K562 (cell line): ENCODE data around the gene NXN. TPM values are rescaled to one million over a fixed set of nuclear protein-coding genes. Genes with fewer than 3 reads are reported as not detected.

Experiments used
- ATAC-seq: fragments of 200-7000 bp; cut with Tn5 transposase; 3 replicates; pipeline ENCODE4 v1.9.1; 2020; ENCODE audit warnings: moderate library complexity
- BruUV-seq: library from RNA; stranded (reverse); fragments of 400-500 nt; replicated peaks from 2 replicates; lab custom pipeline; 2021; lab: Mats Ljungman, UMichigan
- CTCF ChIA-PET: fragments of 300-600 bp; formaldehyde crosslinking; extraction: SDS; loops from one replicate; lab custom pipeline; 2021; ENCODE audit warnings: low intra/inter-chr PET ratio; lab: Yijun Ruan, JAX
- POLR2A ChIA-PET: fragments of 300-600, 350-650 bp; sonication (Branson Sonifier 250); formaldehyde crosslinking; extraction: SDS; loops from one replicate; lab custom pipeline; 2021; ENCODE audit warnings: antibody characterized with exemption, inconsistent platforms; lab: Yijun Ruan, JAX
- DNase-seq, 4 experiments: peaks; one replicate each; pipeline versions ENCODE4 v3.0.0 to v3.0.0-alpha.2; 2011 to 2018; ENCODE audit warnings: low spot score in 3 of 4, mixed read lengths in 3 of 4; ENCODE audit errors: extremely low read depth in 1 of 4
- FAIRE-seq: peaks from 2 replicates; lab custom pipeline; 2011; peaks lifted over from hg19 to GRCh38; lab: Jason Lieb, UNC
- H2AFZ ChIP-seq: 2 replicates; pipeline ENCODE4 v1.6.0; 2011; ENCODE audit warnings: low read depth, low read length, control low read depth, inconsistent platforms
- H3K27ac ChIP-seq: fragments of 200-600 bp; 3 replicates; pipeline ENCODE4 v1.8.0; 2011; ENCODE audit warnings: low read depth, mild to moderate bottlenecking, control low read depth, inconsistent platforms, low read length, moderate library complexity, mixed read lengths; ENCODE audit errors: extremely low read depth
- H3K27me3 ChIP-seq, 2 experiments: fragments of 300-600 bp in 1 of 2; 2 replicates in 1 of 2; 3 replicates in 1 of 2; pipeline versions ENCODE4 v1.6.0 to v1.8.0; 2011; ENCODE audit warnings: inconsistent platforms in 2 of 2, low read length in 2 of 2, mild to moderate bottlenecking in 1 of 2, mixed read lengths in 1 of 2, moderate library complexity in 1 of 2; ENCODE audit not compliant: control insufficient read depth in 2 of 2, insufficient read depth in 2 of 2
- H3K36me3 ChIP-seq: fragments of 300-600 bp; 3 replicates; pipeline ENCODE4 v1.8.0; 2011; ENCODE audit warnings: mild to moderate bottlenecking, low read length, inconsistent platforms; ENCODE audit not compliant: control insufficient read depth, insufficient read depth
- H3K4me1 ChIP-seq, 2 experiments: fragments of 200-600 bp in 1 of 2; replicated peaks in 1 of 2; 2 replicates in 1 of 2; 3 replicates in 1 of 2; pipeline versions ENCODE4 v1.5.1 to v1.8.0; 2011; ENCODE audit warnings: inconsistent platforms in 2 of 2, low read length in 2 of 2, mild to moderate bottlenecking in 1 of 2, mixed read lengths in 1 of 2, moderate library complexity in 1 of 2; ENCODE audit not compliant: control insufficient read depth in 2 of 2, insufficient read depth in 2 of 2
- H3K4me2 ChIP-seq: 2 replicates; pipeline ENCODE4 v1.6.1; 2011; ENCODE audit warnings: low read length, control low read depth, inconsistent platforms, mixed read lengths; ENCODE audit not compliant: insufficient read depth
- H3K4me3 ChIP-seq: fragments of 200-600 bp; sonication (generic), shearing (Covaris generic); 2 replicates; pipeline ENCODE4 v1.5.1; 2016; ENCODE audit warnings: control low read depth, inconsistent platforms
- H3K79me2 ChIP-seq: fragments of 200-600 bp; 3 replicates; pipeline ENCODE4 v1.8.0; 2011; ENCODE audit warnings: low read length, inconsistent platforms; ENCODE audit not compliant: control insufficient read depth, insufficient read depth
- H3K9ac ChIP-seq, 2 experiments: 2 replicates each; pipeline versions ENCODE4 v1.6.0 to v1.6.1; 2011; ENCODE audit warnings: low read depth in 2 of 2, low read length in 2 of 2, control low read depth in 1 of 2, inconsistent platforms in 1 of 2, mild to moderate bottlenecking in 1 of 2, mixed read lengths in 1 of 2; ENCODE audit not compliant: insufficient read depth in 1 of 2
- H3K9me1 ChIP-seq: one replicate; pipeline ENCODE4 v1.6.0; 2011; ENCODE audit warnings: inconsistent platforms, mild to moderate bottlenecking, low read length, moderate library complexity; ENCODE audit not compliant: control insufficient read depth, insufficient read depth
- H3K9me3 ChIP-seq: replicated peaks from 2 replicates; pipeline ENCODE4 v1.5.1; 2011; ENCODE audit warnings: low read depth, low read length, inconsistent platforms; ENCODE audit not compliant: control insufficient read depth, insufficient read depth
- H4K20me1 ChIP-seq: replicated peaks from 2 replicates; pipeline ENCODE4 v1.6.1; 2011; ENCODE audit warnings: low read length, inconsistent platforms, mixed read lengths; ENCODE audit not compliant: control insufficient read depth, insufficient read depth
- ARHGAP35 ChIP-seq: fragments of 450-650 bp; IDR thresholded peaks from 2 replicates; pipeline ENCODE4 v1.6.1; 2018; ENCODE audit not compliant: partially characterized antibody
- CBFA2T3 ChIP-seq: fragments of 450-650 bp; IDR thresholded peaks from 2 replicates; pipeline ENCODE4 v1.6.1; 2017
- CBX1 ChIP-seq: sonication (generic); IDR thresholded peaks from 2 replicates; pipeline ENCODE4 v1.6.1; 2016; ENCODE audit warnings: antibody characterized with exemption, low read depth, mild to moderate bottlenecking
- ESRRA ChIP-seq: fragments of 450-650 bp; IDR thresholded peaks from 2 replicates; pipeline ENCODE4 v1.6.1; 2014; ENCODE audit warnings: low read depth, mild to moderate bottlenecking, moderate library complexity, borderline replicate concordance
- TARDBP ChIP-seq: fragments of 450-650 bp; IDR thresholded peaks from 2 replicates; pipeline ENCODE4 v1.6.1; 2016
- ZNF282 ChIP-seq: sonication (generic); formaldehyde crosslinking; IDR thresholded peaks from 2 replicates; pipeline ENCODE4 v1.8.1; 2023; ENCODE audit warnings: missing genetic modification reagents
- WGBS: fragments of 100-300 bp; shearing (Covaris generic); methylation state at CpG from one replicate; pipeline ENCODE4 v1.1.6; 2016; ENCODE audit warnings: low coverage, mixed read lengths; ENCODE audit not compliant: insufficient coverage; ENCODE audit errors: missing lambda C conversion rate; 5-methylcytosine and 5-hydroxymethylcytosine counted together
- in situ Hi-C: fragments of 300-500 bp; cut with MboI; formaldehyde crosslinking; loops from 4 replicates; pipeline ENCODE4 v1.15.0; 2018; ENCODE audit warnings: inconsistent platforms, mixed read lengths
- intact Hi-C: fragments of 100-400 bp; cut with micrococcal nuclease; formaldehyde crosslinking; loops from 2 replicates; pipeline ENCODE4 v1.14.2; 2022
- polyA plus RNA-seq, 8 experiments: library from polyadenylated mRNA; depleted of rRNA in 4 of 8; stranded (reverse) in 5 of 8; unstranded in 3 of 8; fragments of >200 nt; fragmentation: Nextera tagmentation in 2 of 8; fragmentation: Illumina TruSeq in 1 of 8; extraction: Ambion mirVana in 2 of 8; extraction: Trizol in 1 of 8; gene quantifications; 2 replicates each; pipeline versions ENCODE4 v1.2.1 to v1.2.3, GENCODE V29; 2011 to 2014; ENCODE audit warnings: inconsistent platforms in 1 of 8, missing spikeins in 1 of 8
- total RNA-seq, 7 experiments: library from RNA; depleted of rRNA in 6 of 7; stranded (reverse); fragments of >200 nt in 6 of 7; fragmentation: Illumina TruSeq in 2 of 7; extraction: Trizol in 2 of 7; gene quantifications; 2 replicates each; pipeline versions ENCODE4 v1.2.1 to v1.2.3, GENCODE V29; 2011 to 2021; ENCODE audit warnings: low replicate concordance in 1 of 7
- TF ChIP-seq, protein P1 (sequence below): fragments of 450-650 bp; conservative IDR thresholded peaks from 2 replicates; pipeline ENCODE4 v1.6.1; 2016; ENCODE audit warnings: missing genetic modification characterization, low read depth, mild to moderate bottlenecking, missing compliant biosample characterization, moderate library complexity
- TF ChIP-seq, protein P2 (sequence below): fragments of 150-350 bp; conservative IDR thresholded peaks from 2 replicates; pipeline ENCODE4 v1.6.1; 2014; ENCODE audit warnings: low read length

Gene NXN
- total and polyA plus RNA-seq, 9 of the 15 experiments (the other 6 are each of a cell fraction or from before 2014, with no cell fraction given), result 0.08 to 0.39 (median 0.29) TPM; not detected in 5

DNA sequence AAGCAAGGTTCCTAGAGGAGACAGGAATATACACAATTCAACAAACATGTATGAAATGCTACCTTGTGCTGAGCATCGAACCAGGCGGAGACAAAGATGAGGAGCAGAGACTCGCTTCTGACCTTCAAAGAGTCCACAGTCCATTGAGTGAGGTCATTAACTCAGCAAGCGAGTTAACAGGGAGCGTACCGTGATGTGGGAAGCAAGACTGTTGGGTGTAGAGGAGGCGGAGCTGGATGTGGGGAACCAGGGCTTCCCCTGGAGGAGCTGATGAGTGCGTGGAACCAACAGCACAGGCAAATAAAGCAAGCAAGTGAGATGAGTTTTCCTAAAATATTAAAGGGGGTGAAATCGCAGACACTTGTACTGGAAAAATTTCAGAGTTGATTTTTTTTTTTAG, 65.0 kb downstream of the NXN start:
- Histone ChIP-seq H3K4me2 (no peak overlapping the region), H2AFZ (no peak overlapping the region), H3K9ac (no peak overlapping the region), H4K20me1 (no peaks in the 10 kb centered on the region; the same call in 1 of the 2 replicates), H3K4me1 (no peaks in the 10 kb centered on the region), H3K9me1 (no peaks in the 10 kb centered on the region), H3K9me3 (no peaks in the 10 kb centered on the region), H3K79me2 (no peaks in the 10 kb centered on the region), H3K4me3 (no peak overlapping the region), H3K36me3 (no peaks in the 10 kb centered on the region)
- DNase-seq (no peak), FAIRE-seq (no peak)
- ChIA-PET CTCF (no interaction called here), POLR2A (no interaction called here)
- 7% methylated on average over 9 of the region's 9 CpGs for WGBS
- intact Hi-C loops, result no loop called here
- in situ Hi-C loops, result no loop called here
- TF ChIP-seq ARHGAP35, result no peak
- TF ChIP-seq, protein P1, sequence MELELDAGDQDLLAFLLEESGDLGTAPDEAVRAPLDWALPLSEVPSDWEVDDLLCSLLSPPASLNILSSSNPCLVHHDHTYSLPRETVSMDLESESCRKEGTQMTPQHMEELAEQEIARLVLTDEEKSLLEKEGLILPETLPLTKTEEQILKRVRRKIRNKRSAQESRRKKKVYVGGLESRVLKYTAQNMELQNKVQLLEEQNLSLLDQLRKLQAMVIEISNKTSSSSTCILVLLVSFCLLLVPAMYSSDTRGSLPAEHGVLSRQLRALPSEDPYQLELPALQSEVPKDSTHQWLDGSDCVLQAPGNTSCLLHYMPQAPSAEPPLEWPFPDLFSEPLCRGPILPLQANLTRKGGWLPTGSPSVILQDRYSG (tag), result no peak
- no peak for TF ChIP-seq ZNF282 (CRISPR knock-in tag)
- no peak for TF ChIP-seq CBFA2T3
- TF ChIP-seq, protein P2, sequence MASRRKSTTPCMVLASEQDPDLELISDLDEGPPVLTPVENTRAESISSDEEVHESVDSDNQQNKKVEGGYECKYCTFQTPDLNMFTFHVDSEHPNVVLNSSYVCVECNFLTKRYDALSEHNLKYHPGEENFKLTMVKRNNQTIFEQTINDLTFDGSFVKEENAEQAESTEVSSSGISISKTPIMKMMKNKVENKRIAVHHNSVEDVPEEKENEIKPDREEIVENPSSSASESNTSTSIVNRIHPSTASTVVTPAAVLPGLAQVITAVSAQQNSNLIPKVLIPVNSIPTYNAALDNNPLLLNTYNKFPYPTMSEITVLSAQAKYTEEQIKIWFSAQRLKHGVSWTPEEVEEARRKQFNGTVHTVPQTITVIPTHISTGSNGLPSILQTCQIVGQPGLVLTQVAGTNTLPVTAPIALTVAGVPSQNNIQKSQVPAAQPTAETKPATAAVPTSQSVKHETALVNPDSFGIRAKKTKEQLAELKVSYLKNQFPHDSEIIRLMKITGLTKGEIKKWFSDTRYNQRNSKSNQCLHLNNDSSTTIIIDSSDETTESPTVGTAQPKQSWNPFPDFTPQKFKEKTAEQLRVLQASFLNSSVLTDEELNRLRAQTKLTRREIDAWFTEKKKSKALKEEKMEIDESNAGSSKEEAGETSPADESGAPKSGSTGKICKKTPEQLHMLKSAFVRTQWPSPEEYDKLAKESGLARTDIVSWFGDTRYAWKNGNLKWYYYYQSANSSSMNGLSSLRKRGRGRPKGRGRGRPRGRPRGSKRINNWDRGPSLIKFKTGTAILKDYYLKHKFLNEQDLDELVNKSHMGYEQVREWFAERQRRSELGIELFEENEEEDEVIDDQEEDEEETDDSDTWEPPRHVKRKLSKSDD, result no peak
- no peak for TF ChIP-seq TARDBP
- TF ChIP-seq CBX1, result no peak
- 0 out of 2 replicates have a peak, but pooled peaks have one; percentile 33 for TF ChIP-seq ESRRA
- TF ChIP-seq, all 486 proteins: peak for 1
- H3K27ac ChIP-seq, result no peak overlapping the region
- peaks cover 19 to 45% of the 10 kb centered on the region in 2 experiments for H3K27me3 ChIP-seq
- no TSS peak for BruUV-seq
- no peak for ATAC-seq
